HCT116 (cell line): ENCODE results near the gene MACROH2A2. TPM values are rescaled to one million over a fixed set of nuclear protein-coding genes. Genes with fewer than 3 reads are reported as not detected.

Experiments used
- ATAC-seq: fragments of 200-7000 bp; cut with Tn5 transposase; 2 replicates; pipeline ENCODE4 v1.9.1; 2020; ENCODE audit warnings: mild to moderate bottlenecking, moderate library complexity
- BruUV-seq: library from RNA; stranded (reverse); fragments of 400-500 nt; replicated peaks from 2 replicates; lab custom pipeline; 2021; lab: Mats Ljungman, UMichigan
- CTCF ChIA-PET: fragments of 300-600 bp; sonication (Branson Sonifier 250); formaldehyde crosslinking; loops from one replicate; lab custom pipeline; 2021; ENCODE audit warnings: antibody characterized with exemption; lab: Charles Lee
- POLR2A ChIA-PET: fragments of 300-600, 350-600 bp; sonication (Branson Sonifier 250); formaldehyde crosslinking; loops from one replicate; lab custom pipeline; 2021; ENCODE audit warnings: antibody characterized with exemption; lab: Charles Lee
- RAD21 ChIA-PET, 2 experiments: fragments of 300-600 bp; sonication (Branson Sonifier 250); formaldehyde crosslinking; loops; one replicate each; lab custom pipeline; 2023; ENCODE audit warnings: low total read pairs in 2 of 2; ENCODE audit not compliant: uncharacterized antibody in 2 of 2, unreplicated experiment in 2 of 2, low non-redundant PET in 1 of 2; lab: Charles Lee
- DNase-seq: peaks from one replicate; pipeline ENCODE4 v3.0.0-alpha.2; 2010; ENCODE audit warnings: low read depth, low spot score
- H2AFZ ChIP-seq: fragments of 200-600 bp; shearing (Covaris generic), sonication (generic); 2 replicates; pipeline ENCODE4 v1.6.1; 2017; ENCODE audit warnings: low read depth, mixed run types, mixed read lengths, antibody characterized with exemption, low read length; ENCODE audit not compliant: poor library complexity, severe bottlenecking
- H3K27ac ChIP-seq: 2 replicates; pipeline ENCODE4 v1.5.1; 2012; ENCODE audit warnings: low read depth, low read length
- H3K27me3 ChIP-seq: fragments of 200-600 bp; sonication (generic); 2 replicates; pipeline ENCODE4 v1.6.1; 2016; ENCODE audit warnings: mixed run types, low read length, mixed read lengths; ENCODE audit not compliant: insufficient read depth
- H3K36me3 ChIP-seq, 2 experiments: fragments of 200-500 bp in 1 of 2; fragments of 200-600 bp in 1 of 2; sonication (Bioruptor generic) in 1 of 2; sonication (generic) in 1 of 2; 2 replicates each; pipeline versions ENCODE4 v1.5.1 to v1.6.1; 2014 to 2016; ENCODE audit warnings: low read length in 2 of 2, inconsistent platforms in 1 of 2, mixed read lengths in 1 of 2, mixed run types in 1 of 2; ENCODE audit not compliant: insufficient read depth in 2 of 2, control insufficient read depth in 1 of 2
- H3K4me1 ChIP-seq, 2 experiments: fragments of 200-600 bp in 1 of 2; sonication (generic) in 1 of 2; 2 replicates each; pipeline versions ENCODE4 v1.5.1 to v1.6.1; 2012 to 2017; ENCODE audit warnings: low read length in 2 of 2, inconsistent platforms in 1 of 2, mild to moderate bottlenecking in 1 of 2, mixed read lengths in 1 of 2, mixed run types in 1 of 2, moderate library complexity in 1 of 2; ENCODE audit not compliant: insufficient read depth in 2 of 2, control insufficient read depth in 1 of 2
- H3K4me2 ChIP-seq: fragments of 200-600 bp; sonication (generic); 2 replicates; pipeline ENCODE4 v1.6.1; 2017; ENCODE audit warnings: mixed run types, low read length, mixed read lengths
- H3K4me3 ChIP-seq, 2 experiments: fragments of 200-600 bp in 1 of 2; sonication (generic) in 1 of 2; replicated peaks in 1 of 2; 2 replicates each; pipeline ENCODE4 v1.5.1; 2011 to 2016; ENCODE audit warnings: low read length in 2 of 2, control low read depth in 1 of 2, low read depth in 1 of 2, mild to moderate bottlenecking in 1 of 2, mixed read lengths in 1 of 2, mixed run types in 1 of 2
- H3K79me2 ChIP-seq: fragments of 200-600 bp; sonication (generic); 2 replicates; pipeline ENCODE4 v1.6.1; 2017; ENCODE audit warnings: mild to moderate bottlenecking, mixed run types, low read length, moderate library complexity, mixed read lengths; ENCODE audit not compliant: insufficient read depth
- H3K9ac ChIP-seq: fragments of 200-600 bp; sonication (generic); 2 replicates; pipeline ENCODE4 v1.6.1; 2016; ENCODE audit warnings: low read length, mixed read lengths
- H3K9me2 ChIP-seq: fragments of 200-600 bp; sonication (generic), shearing (Covaris generic); 2 replicates; pipeline ENCODE4 v1.6.1; 2017; ENCODE audit warnings: mixed run types, mild to moderate bottlenecking, moderate library complexity; ENCODE audit not compliant: insufficient read depth
- H3K9me3 ChIP-seq, 2 experiments: fragments of 200-500 bp in 1 of 2; fragments of 200-600 bp in 1 of 2; sonication (Bioruptor generic) in 1 of 2; sonication (generic) in 1 of 2; 2 replicates each; pipeline ENCODE4 v1.6.1; 2014 to 2017; ENCODE audit warnings: low read length in 2 of 2, mixed read lengths in 2 of 2, inconsistent platforms in 1 of 2, low read depth in 1 of 2, mild to moderate bottlenecking in 1 of 2, mixed run types in 1 of 2, moderate library complexity in 1 of 2; ENCODE audit not compliant: control insufficient read depth in 1 of 2, insufficient read depth in 1 of 2
- H4K20me1 ChIP-seq: fragments of 200-600 bp; sonication (generic), shearing (Covaris generic); 2 replicates; pipeline ENCODE4 v1.6.1; 2017; ENCODE audit warnings: mixed run types, mild to moderate bottlenecking, moderate library complexity; ENCODE audit not compliant: insufficient read depth
- CBX3 ChIP-seq: IDR thresholded peaks from 2 replicates; pipeline ENCODE4 v1.6.1; 2012; ENCODE audit warnings: low read depth
- CEBPB ChIP-seq: IDR thresholded peaks from 2 replicates; pipeline ENCODE4 v1.6.1; 2012; ENCODE audit warnings: low read depth
- EGR1 ChIP-seq: IDR thresholded peaks from 2 replicates; pipeline ENCODE4 v1.6.1; 2012; ENCODE audit warnings: low read depth
- ELF1 ChIP-seq: IDR thresholded peaks from 2 replicates; pipeline ENCODE4 v1.6.1; 2012; ENCODE audit warnings: low read depth, borderline replicate concordance
- EZH2 ChIP-seq: fragments of 200-600 bp; sonication (generic); IDR thresholded peaks from 2 replicates; pipeline ENCODE4 v1.6.1; 2017; ENCODE audit warnings: antibody characterized with exemption, mixed run types
- EZH2phosphoT487 ChIP-seq: fragments of 200-600 bp; IDR thresholded peaks from 2 replicates; pipeline ENCODE4 v1.6.1; 2018; ENCODE audit warnings: antibody characterized with exemption, borderline replicate concordance
- FOSL1 ChIP-seq: IDR thresholded peaks from 2 replicates; pipeline ENCODE4 v1.6.1; 2012; ENCODE audit warnings: low read depth
- JUND ChIP-seq: IDR thresholded peaks from 2 replicates; pipeline ENCODE4 v1.6.1; 2012
- POLR2A ChIP-seq: IDR thresholded peaks from 2 replicates; pipeline ENCODE4 v1.7.0; 2011; ENCODE audit warnings: borderline replicate concordance; ENCODE audit not compliant: insufficient read depth, insufficient read length; ENCODE audit errors: extremely low read depth
- POLR2AphosphoS5 ChIP-seq: IDR thresholded peaks from 2 replicates; pipeline ENCODE4 v1.6.1; 2011; ENCODE audit warnings: mild to moderate bottlenecking, low read depth, low read length, moderate library complexity
- RAD21 ChIP-seq: IDR thresholded peaks from 2 replicates; pipeline ENCODE4 v1.6.1; 2012; ENCODE audit warnings: low read depth, mild to moderate bottlenecking
- SP1 ChIP-seq: IDR thresholded peaks from 2 replicates; pipeline ENCODE4 v1.6.1; 2012; ENCODE audit warnings: low read depth
- SRF ChIP-seq: IDR thresholded peaks from 2 replicates; pipeline ENCODE4 v1.6.1; 2012; ENCODE audit warnings: low read depth
- TCF7L2 ChIP-seq: IDR thresholded peaks from 2 replicates; pipeline ENCODE4 v1.7.0; 2011; ENCODE audit warnings: borderline replicate concordance, inconsistent platforms; ENCODE audit not compliant: insufficient read depth, insufficient read length; ENCODE audit errors: extremely low read depth
- ZFX ChIP-seq: fragments of 450-650 bp; IDR thresholded peaks from 2 replicates; pipeline ENCODE4 v1.6.1; 2017
- ZNF274 ChIP-seq: fragments of 200-500 bp; sonication (Bioruptor generic); IDR thresholded peaks from 2 replicates; pipeline ENCODE4 v1.6.1; 2014; ENCODE audit warnings: mild to moderate bottlenecking, low read depth, low read length, inconsistent platforms
- intact Hi-C: fragments of 100-400 bp; cut with micrococcal nuclease; formaldehyde crosslinking; loops from 2 replicates; pipeline ENCODE4 v1.10.0; 2022
- total RNA-seq: library from RNA; stranded (reverse); gene quantifications from one replicate; pipeline ENCODE4 v1.2.1, GENCODE V29; 2021; ENCODE audit not compliant: unreplicated experiment
- TF ChIP-seq, protein P1 (sequence below): IDR thresholded peaks from 2 replicates; pipeline ENCODE4 v1.6.1; 2012
- TF ChIP-seq, protein P2 (sequence below): IDR thresholded peaks from 2 replicates; pipeline ENCODE4 v1.6.1; 2011; ENCODE audit warnings: mild to moderate bottlenecking, low read length, moderate library complexity; ENCODE audit not compliant: insufficient replicate concordance; ENCODE audit errors: extremely low read depth
- TF ChIP-seq, protein P3 (sequence below), 3 experiments: fragments of 200-600 bp in 1 of 3; sonication (generic) in 1 of 3; IDR thresholded peaks in 2 of 3; conservative IDR thresholded peaks in 1 of 3; 2 replicates each; pipeline ENCODE4 v1.5.1; 2012 to 2017; ENCODE audit warnings: low read depth in 2 of 3, low read length in 2 of 3, antibody characterized with exemption in 1 of 3, borderline replicate concordance in 1 of 3, control low read depth in 1 of 3, mild to moderate bottlenecking in 1 of 3, mixed read lengths in 1 of 3, mixed run types in 1 of 3, moderate library complexity in 1 of 3; ENCODE audit not compliant: insufficient read depth in 1 of 3

MACROH2A2 gene
- total RNA-seq, 1 experiment from 2014 or later = 41.4 TPM

DNA sequence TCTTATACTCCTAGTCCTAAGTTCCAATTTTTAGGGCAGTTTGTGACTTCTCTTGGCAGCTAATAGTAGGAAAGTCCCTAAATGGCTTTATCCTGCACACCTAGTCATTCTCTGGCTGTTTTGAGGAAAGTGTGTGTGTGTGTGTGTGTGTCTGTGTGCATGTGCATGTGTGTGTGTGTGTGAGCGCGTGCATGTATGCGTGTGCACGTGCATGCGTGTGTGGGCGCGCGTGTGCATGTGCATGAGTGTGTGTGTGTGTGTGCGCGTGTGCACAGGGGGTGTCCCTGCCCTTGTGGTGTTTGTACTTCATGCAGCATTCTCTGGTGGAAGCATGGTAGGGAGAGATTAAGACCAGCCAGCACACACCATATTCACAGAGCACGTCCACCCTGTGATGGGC, 18.2 kb downstream of the MACROH2A2 start:
- H4K20me1 ChIP-seq = no peaks in the 10 kb centered on the region
- H3K79me2 ChIP-seq = no peaks in the 10 kb centered on the region
- BruUV-seq = no TSS peak
- H3K4me1 ChIP-seq = no peaks in the 10 kb centered on the region
- no peak overlapping the region for H3K4me3 ChIP-seq
- RAD21 ChIA-PET = no interaction called here
- no peak overlapping the region for H2AFZ ChIP-seq
- H3K27ac ChIP-seq = no peak overlapping the region
- TF ChIP-seq EZH2phosphoT487 (no peak), CEBPB (no peak), POLR2A (no peak), RAD21 (no peak), TCF7L2 (no peak), EGR1 (no peak), ZFX (no peak), SRF (no peak), CBX3 (no peak), ZNF274 (no peak), ELF1 (no peak), FOSL1 (no peak), SP1 (no peak), POLR2AphosphoS5 (no peak), JUND (no peak), EZH2 (no peak)
- TF ChIP-seq, protein P1, sequence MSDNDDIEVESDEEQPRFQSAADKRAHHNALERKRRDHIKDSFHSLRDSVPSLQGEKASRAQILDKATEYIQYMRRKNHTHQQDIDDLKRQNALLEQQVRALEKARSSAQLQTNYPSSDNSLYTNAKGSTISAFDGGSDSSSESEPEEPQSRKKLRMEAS = no peak
- TF ChIP-seq, protein P2, sequence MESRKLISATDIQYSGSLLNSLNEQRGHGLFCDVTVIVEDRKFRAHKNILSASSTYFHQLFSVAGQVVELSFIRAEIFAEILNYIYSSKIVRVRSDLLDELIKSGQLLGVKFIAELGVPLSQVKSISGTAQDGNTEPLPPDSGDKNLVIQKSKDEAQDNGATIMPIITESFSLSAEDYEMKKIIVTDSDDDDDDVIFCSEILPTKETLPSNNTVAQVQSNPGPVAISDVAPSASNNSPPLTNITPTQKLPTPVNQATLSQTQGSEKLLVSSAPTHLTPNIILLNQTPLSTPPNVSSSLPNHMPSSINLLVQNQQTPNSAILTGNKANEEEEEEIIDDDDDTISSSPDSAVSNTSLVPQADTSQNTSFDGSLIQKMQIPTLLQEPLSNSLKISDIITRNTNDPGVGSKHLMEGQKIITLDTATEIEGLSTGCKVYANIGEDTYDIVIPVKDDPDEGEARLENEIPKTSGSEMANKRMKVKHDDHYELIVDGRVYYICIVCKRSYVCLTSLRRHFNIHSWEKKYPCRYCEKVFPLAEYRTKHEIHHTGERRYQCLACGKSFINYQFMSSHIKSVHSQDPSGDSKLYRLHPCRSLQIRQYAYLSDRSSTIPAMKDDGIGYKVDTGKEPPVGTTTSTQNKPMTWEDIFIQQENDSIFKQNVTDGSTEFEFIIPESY = no peak
- TF ChIP-seq, protein P3, sequence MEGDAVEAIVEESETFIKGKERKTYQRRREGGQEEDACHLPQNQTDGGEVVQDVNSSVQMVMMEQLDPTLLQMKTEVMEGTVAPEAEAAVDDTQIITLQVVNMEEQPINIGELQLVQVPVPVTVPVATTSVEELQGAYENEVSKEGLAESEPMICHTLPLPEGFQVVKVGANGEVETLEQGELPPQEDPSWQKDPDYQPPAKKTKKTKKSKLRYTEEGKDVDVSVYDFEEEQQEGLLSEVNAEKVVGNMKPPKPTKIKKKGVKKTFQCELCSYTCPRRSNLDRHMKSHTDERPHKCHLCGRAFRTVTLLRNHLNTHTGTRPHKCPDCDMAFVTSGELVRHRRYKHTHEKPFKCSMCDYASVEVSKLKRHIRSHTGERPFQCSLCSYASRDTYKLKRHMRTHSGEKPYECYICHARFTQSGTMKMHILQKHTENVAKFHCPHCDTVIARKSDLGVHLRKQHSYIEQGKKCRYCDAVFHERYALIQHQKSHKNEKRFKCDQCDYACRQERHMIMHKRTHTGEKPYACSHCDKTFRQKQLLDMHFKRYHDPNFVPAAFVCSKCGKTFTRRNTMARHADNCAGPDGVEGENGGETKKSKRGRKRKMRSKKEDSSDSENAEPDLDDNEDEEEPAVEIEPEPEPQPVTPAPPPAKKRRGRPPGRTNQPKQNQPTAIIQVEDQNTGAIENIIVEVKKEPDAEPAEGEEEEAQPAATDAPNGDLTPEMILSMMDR (IDR thresholded peaks at IDR 0.05 in 2 of 3, conservative IDR thresholded peaks at IDR 0.05 in 1 of 3; ENCODE audit: borderline replicate concordance in 1 of 3, insufficient read depth in 1 of 3, low read depth in 2 of 3, low read length in 2 of 3) = no peak
- no peaks in the 10 kb centered on the region for H3K36me3 ChIP-seq
- H3K4me2 ChIP-seq = no peak overlapping the region
- H3K9ac ChIP-seq = no peak overlapping the region
- H3K27me3 ChIP-seq = no peaks in the 10 kb centered on the region
- CTCF ChIA-PET = no interaction called here
- no peaks in the 10 kb centered on the region for H3K9me3 ChIP-seq
- POLR2A ChIA-PET = no interaction called here
- H3K9me2 ChIP-seq = no peaks in the 10 kb centered on the region
- intact Hi-C loops = no loop called here
- ATAC-seq (no peak), DNase-seq (no peak)
